Activated CD4-positive, CD25-positive, alpha-beta regulatory T cell (primary cell): Measurements from ENCODE around the gene SPATA33.

ENCODE experiments used
- DNase-seq, 4 experiments: peaks; one replicate each; lab custom pipeline; 2025; lab: John Stamatoyannopoulos, UW

Gene SPATA33

DNA sequence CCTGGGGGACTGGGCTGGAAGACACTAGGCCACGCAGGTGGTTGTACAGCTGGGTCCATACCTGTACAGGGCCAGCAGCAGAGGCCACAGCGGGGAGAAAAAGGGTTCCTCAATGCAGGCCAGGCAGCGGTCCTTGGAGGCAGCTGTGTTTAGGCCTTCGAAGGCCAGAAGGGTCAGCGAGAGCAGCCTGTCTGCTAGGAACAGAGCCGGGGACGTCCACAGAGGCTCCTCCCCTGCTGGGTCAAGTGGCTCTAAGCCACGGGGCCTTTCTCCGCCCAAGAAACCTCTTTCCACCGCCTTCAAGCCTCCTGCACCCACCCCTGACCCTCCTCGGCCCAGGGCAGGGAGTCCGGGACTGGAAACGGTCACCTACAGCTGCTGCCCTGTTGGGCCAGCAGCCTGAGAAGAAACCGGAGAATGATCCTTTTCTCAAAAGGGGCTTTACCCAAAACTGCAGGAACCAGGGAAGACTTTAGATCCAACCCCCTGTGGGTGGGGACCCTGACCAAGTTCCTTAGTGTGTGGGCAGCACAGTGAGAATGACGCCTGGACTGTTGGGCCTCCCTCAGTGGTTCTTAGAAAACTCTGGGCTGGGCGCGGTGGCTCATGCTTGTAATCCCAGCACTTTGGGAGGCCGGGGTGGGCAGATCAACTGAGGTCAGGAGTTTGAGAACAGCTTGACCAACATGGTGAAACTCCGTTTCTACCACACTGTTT lies 52.2 kb downstream of the SPATA33 start:
- DNase-seq, result no peak

- DNase-seq, result no peak
These were observed 53.3 kb downstream of the SPATA33 start for GRCh38 chr16:89710709-89711564.

- peak; percentile 40 to 68 (median 58) for DNase-seq
These were observed 54.1 kb downstream of the SPATA33 start for GRCh38 chr16:89711601-89712273.

DNA sequence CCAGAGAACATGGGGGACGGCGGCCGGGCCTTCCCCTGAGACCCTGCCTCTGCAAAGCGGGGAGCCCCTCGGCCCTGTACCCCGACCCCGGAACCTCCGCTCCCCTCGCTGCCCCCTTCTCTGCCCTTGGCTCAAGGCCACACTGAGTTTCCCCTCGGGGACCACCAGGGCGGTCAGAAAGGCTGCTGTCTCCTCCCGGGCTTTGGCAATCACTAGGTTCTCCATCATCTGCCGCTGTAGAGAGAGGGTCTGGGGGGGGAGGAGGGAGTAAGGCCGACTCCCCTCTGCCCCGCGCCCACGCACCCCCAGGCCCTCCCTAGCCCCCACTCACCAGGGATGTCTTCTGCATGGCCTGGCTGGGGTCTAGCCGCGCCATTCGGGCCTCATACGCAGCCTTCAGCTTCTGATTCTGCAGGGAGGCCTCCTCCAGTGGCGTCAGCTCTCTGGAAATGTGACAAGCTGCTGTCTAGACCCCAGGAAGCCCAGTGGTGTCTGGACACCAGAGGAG lies 54.7 kb downstream of the SPATA33 start:
- DNase-seq, result no peak

DNA sequence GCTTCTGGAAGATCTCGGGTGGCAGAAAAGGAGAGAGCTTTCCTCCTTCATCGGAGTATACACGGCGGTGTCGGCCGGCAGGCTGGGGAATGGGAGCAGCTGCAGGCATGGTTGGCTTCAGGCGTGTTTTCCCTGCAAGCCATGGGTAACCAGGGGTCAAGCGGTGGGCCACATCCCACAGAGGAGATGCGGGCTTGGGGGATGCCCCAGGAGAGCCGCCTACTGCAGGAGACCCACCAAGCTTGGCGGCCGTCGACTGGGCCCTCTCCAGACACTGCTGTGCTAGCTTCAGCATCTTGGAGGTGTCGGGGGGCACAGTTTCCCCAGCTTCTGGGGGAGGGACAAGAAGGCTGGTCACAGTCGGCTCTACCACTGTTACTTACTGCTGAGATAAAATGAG lies 58.9 kb downstream of the SPATA33 start:
- DNase-seq, result no peak

DNA sequence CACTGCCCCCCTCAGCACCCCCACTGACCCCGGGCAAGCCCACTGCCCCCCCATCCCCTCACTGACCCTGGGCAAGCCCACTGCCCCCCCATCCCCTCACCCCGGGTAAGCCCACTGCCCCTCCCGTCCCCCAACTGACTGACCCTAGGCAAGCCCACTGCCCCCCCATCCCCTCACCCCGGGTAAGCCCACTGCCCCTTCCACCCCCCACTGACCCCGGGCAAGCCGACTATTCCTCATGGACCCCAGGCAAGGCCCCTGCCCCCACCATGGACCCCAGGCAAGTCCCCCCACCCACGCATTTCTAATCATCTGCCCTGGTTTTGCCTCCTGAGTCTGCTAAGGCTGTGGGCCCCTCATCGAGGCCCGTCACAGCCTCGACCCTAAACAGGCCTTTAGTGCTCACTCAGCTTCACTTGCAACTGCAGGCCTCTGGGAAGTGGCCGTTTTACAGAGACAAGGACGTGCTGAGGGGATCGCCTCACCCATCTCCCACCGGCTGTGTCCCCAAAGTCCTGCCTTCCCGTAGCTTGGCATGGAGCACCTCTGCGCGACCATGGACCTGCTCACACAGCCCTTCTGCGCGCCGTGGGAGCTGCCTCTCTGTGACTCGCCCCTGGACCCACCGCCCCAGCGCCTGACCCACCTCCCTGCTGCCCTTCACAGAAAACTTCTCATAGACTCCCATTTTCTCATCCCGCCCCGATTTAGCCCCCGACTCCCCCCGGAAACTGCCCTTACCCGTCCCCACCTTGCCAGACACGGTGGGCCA lies 59.5 kb downstream of the SPATA33 start:
- DNase-seq, result no peak

DNA sequence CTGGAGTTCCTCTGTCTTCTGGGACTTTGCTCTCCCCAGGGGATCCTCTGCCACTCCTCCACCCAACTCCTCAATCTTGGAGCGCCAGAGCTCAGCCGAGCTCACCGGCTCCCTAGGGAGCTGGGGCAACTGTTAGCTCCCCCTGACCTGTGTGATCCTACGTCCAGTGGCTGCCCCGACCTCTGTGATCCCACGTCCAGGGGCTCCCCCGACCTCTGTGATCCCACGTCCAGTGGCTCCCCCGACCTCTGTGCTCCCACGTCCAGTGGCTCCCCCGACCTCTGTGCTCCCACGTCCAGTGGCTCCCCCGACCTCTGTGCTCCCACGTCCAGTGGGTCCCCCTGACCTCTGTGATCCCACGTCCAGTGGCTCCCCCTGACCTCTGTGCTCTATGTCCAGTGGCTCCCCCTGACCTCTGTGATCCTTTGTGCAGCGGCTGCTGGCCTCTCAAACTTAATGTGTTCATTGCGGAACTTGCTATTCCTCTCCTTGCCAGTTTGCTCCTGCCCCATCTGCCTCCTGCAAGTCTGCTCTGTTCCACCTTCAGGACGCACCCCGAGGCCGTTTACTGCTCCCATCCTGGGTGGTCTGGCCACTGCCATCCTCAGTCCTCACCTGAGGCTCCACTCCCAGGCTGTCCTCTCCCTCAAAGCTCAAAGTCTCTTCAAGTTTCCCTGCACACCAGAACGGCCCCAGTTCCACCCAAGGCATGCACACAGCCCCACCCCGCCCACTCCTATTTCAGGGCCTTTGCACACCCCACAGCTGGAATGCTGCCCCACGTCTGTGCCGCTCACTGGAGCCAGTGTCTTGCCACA lies 60.3 kb downstream of the SPATA33 start:
- no peak for DNase-seq
